Endothelial cell of umbilical vein (primary cell): ENCODE data around the gene COL26A1. TPM values are rescaled to one million over a fixed set of nuclear protein-coding genes. Genes with fewer than 3 reads are reported as not detected.
"Not testable (repeated sequence)": the region's sequence is repeated elsewhere in the genome, so short reads cannot be mapped to it uniquely, and the experiment has no call there.

Source experiments
- BruUV-seq: library from RNA; stranded (reverse); fragments of 400-500 nt; replicated peaks from 2 replicates; lab custom pipeline; 2021; lab: Mats Ljungman, UMichigan
- CTCF ChIA-PET: fragments of 300-600, 350-600 bp; sonication (Branson Sonifier 250); formaldehyde crosslinking; loops from one replicate; lab custom pipeline; 2021; ENCODE audit warnings: antibody characterized with exemption, inconsistent platforms; lab: Charles Lee
- POLR2A ChIA-PET: fragments of 300-600, 350-600 bp; sonication (Branson Sonifier 250); formaldehyde crosslinking; loops from one replicate; lab custom pipeline; 2021; ENCODE audit warnings: antibody characterized with exemption, inconsistent platforms; lab: Charles Lee
- DNase-seq: peaks from one replicate; pipeline ENCODE4 v3.0.0-alpha.2; 2011; ENCODE audit warnings: low read depth, low spot score
- FAIRE-seq: peaks from 2 replicates; lab custom pipeline; 2011; peaks lifted over from hg19 to GRCh38; lab: Jason Lieb, UNC
- H2AFZ ChIP-seq: 2 replicates; pipeline ENCODE4 v1.6.0; 2012; ENCODE audit warnings: low read depth, low read length, control low read depth, inconsistent platforms
- H3K27ac ChIP-seq: 2 replicates; pipeline ENCODE4 v1.5.1; 2011; ENCODE audit warnings: low read depth, mild to moderate bottlenecking, control low read depth, low read length, moderate library complexity; ENCODE audit not compliant: insufficient read depth
- H3K27me3 ChIP-seq, 2 experiments: 2 replicates each; pipeline versions ENCODE4 v1.6.0 to v1.6.1; 2011; ENCODE audit warnings: low read length in 2 of 2, mixed read lengths in 1 of 2; ENCODE audit not compliant: control insufficient read depth in 2 of 2, insufficient read depth in 2 of 2
- H3K36me3 ChIP-seq, 2 experiments: 2 replicates in 1 of 2; 3 replicates in 1 of 2; pipeline ENCODE4 v1.5.1; 2011; ENCODE audit warnings: low read length in 2 of 2, mild to moderate bottlenecking in 1 of 2, moderate library complexity in 1 of 2; ENCODE audit not compliant: control insufficient read depth in 2 of 2, insufficient read depth in 2 of 2; ENCODE audit errors: extremely low read depth in 1 of 2
- H3K4me1 ChIP-seq: 3 replicates; pipeline ENCODE4 v1.5.1; 2011; ENCODE audit warnings: mild to moderate bottlenecking, low read length; ENCODE audit not compliant: control insufficient read depth, insufficient read depth; ENCODE audit errors: extremely low read depth
- H3K4me2 ChIP-seq: 2 replicates; pipeline ENCODE4 v1.6.1; 2011; ENCODE audit warnings: low read length, control low read depth, mixed read lengths; ENCODE audit not compliant: insufficient read depth
- H3K4me3 ChIP-seq, 3 experiments: fragments of 200-600 bp in 1 of 3; sonication (generic), shearing (Covaris generic) in 1 of 3; replicated peaks in 1 of 3; 2 replicates each; pipeline ENCODE4 v1.5.1; 2011 to 2016; ENCODE audit warnings: control low read depth in 3 of 3, low read length in 3 of 3, mild to moderate bottlenecking in 2 of 3, inconsistent platforms in 1 of 3, low read depth in 1 of 3, moderate library complexity in 1 of 3; ENCODE audit not compliant: insufficient read depth in 1 of 3
- H3K79me2 ChIP-seq: 2 replicates; pipeline ENCODE4 v1.6.0; 2012; ENCODE audit warnings: low read length, inconsistent platforms; ENCODE audit not compliant: control insufficient read depth, insufficient read depth
- H3K9ac ChIP-seq: replicated peaks from 2 replicates; pipeline ENCODE3; 2011; ENCODE audit warnings: low read length, control low read depth; ENCODE audit not compliant: insufficient read depth; ENCODE audit errors: extremely low read depth
- H3K9me1 ChIP-seq: replicated peaks from 3 replicates; pipeline ENCODE4 v1.6.0; 2011; ENCODE audit warnings: mild to moderate bottlenecking, low read length; ENCODE audit not compliant: control insufficient read depth, insufficient read depth; ENCODE audit errors: extremely low read depth
- H3K9me3 ChIP-seq: replicated peaks from 2 replicates; pipeline ENCODE4 v1.5.1; 2012; ENCODE audit warnings: low read length, inconsistent platforms; ENCODE audit not compliant: control insufficient read depth, insufficient read depth
- H4K20me1 ChIP-seq: replicated peaks from 2 replicates; pipeline ENCODE3; 2011; ENCODE audit warnings: mild to moderate bottlenecking, low read length; ENCODE audit not compliant: control insufficient read depth, insufficient read depth; ENCODE audit errors: extremely low read depth
- EZH2 ChIP-seq: IDR thresholded peaks from 2 replicates; pipeline ENCODE4 v1.6.1; 2012; ENCODE audit warnings: borderline replicate concordance, low read depth, mild to moderate bottlenecking, moderate library complexity, low read length, inconsistent platforms; ENCODE audit not compliant: severe bottlenecking
- FOS ChIP-seq: IDR thresholded peaks from 2 replicates; pipeline ENCODE4 v1.6.1; 2011; ENCODE audit warnings: mild to moderate bottlenecking, low read length, moderate library complexity, borderline replicate concordance; ENCODE audit not compliant: insufficient read depth
- GATA2 ChIP-seq: IDR thresholded peaks from 2 replicates; pipeline ENCODE4 v1.7.0; 2011; ENCODE audit warnings: low read depth, mild to moderate bottlenecking, moderate library complexity, mixed read lengths, low read length; ENCODE audit not compliant: insufficient read length, insufficient read depth
- JUN ChIP-seq: IDR thresholded peaks from 2 replicates; pipeline ENCODE4 v1.6.1; 2011; ENCODE audit warnings: borderline replicate concordance, low read depth; ENCODE audit not compliant: insufficient read length, insufficient read depth
- MYC ChIP-seq: IDR thresholded peaks from one replicate; pipeline ENCODE4 v1.6.1; 2011; ENCODE audit warnings: mild to moderate bottlenecking, low read depth, low read length
- POLR2A ChIP-seq: IDR thresholded peaks from 2 replicates; pipeline ENCODE4 v1.6.1; 2012; ENCODE audit warnings: low read depth, mild to moderate bottlenecking, control low read depth, low read length
- POLR2AphosphoS5 ChIP-seq: IDR thresholded peaks from 2 replicates; pipeline ENCODE4 v1.6.1; 2012; ENCODE audit warnings: low read depth, mild to moderate bottlenecking, control low read depth, low read length, moderate library complexity; ENCODE audit not compliant: insufficient read depth
- dilution Hi-C: fragments of 300-500 bp; cut with MboI; formaldehyde crosslinking; loops from one replicate; pipeline ENCODE4 v1.15.0; 2019; ENCODE audit warnings: low sequenced_read_pairs; ENCODE audit not compliant: extremely low pct_ligation_motif_present
- intact Hi-C: fragments of 100-400 bp; cut with micrococcal nuclease; formaldehyde crosslinking; loops from one replicate; pipeline ENCODE4 v1.10.0; 2022
- polyA plus RNA-seq, 4 experiments: library from polyadenylated mRNA; depleted of rRNA in 3 of 4; stranded (reverse) in 3 of 4; unstranded in 1 of 4; fragments of >200 nt; gene quantifications; 2 replicates each; pipeline versions ENCODE4 v1.2.1 to v1.2.3, GENCODE V29; 2011 to 2012; ENCODE audit warnings: missing spikeins in 1 of 4
- total RNA-seq: library from RNA; stranded (reverse); gene quantifications from 2 replicates; pipeline ENCODE4 v1.2.3, GENCODE V29; 2021
- TF ChIP-seq, protein P1 (sequence below), 2 donors: IDR thresholded peaks; 1 replicate in 1 of 2; 2 replicates in 1 of 2; pipeline ENCODE4 v1.5.1; 2011; ENCODE audit warnings: low read length in 2 of 2, mild to moderate bottlenecking in 2 of 2, moderate library complexity in 2 of 2, control low read depth in 1 of 2, inconsistent platforms in 1 of 2, low read depth in 1 of 2; ENCODE audit not compliant: insufficient read depth in 1 of 2; ENCODE audit errors: extremely low read depth in 1 of 2
- TF ChIP-seq, protein P2 (sequence below): IDR thresholded peaks from 2 replicates; pipeline ENCODE4 v1.6.1; 2011; ENCODE audit not compliant: insufficient read depth, insufficient read length

Gene COL26A1
- total and polyA plus RNA-seq, 2 donors (not counting 3 experiments of a cell fraction or from before 2014, with no cell fraction given) = not detected

- DNase-seq (no peak), FAIRE-seq (no peak)
- dilution Hi-C loops = no loop called here
- H3K4me3 ChIP-seq = no peak overlapping the region
- BruUV-seq = no TSS peak
- no peak overlapping the region for H3K9ac ChIP-seq
- H3K27ac ChIP-seq = no peak overlapping the region
- no peaks in the 10 kb centered on the region for H3K36me3 ChIP-seq
- no peaks in the 10 kb centered on the region for H3K9me3 ChIP-seq
- H4K20me1 ChIP-seq = no peaks in the 10 kb centered on the region
- peaks cover 0 to 2% of the 10 kb centered on the region in 2 experiments for H3K27me3 ChIP-seq
- H3K79me2 ChIP-seq = no peaks in the 10 kb centered on the region
- POLR2A ChIA-PET = no interaction called here
- H3K4me1 ChIP-seq = no peaks in the 10 kb centered on the region
- no peak overlapping the region for H3K4me2 ChIP-seq
- no peaks in the 10 kb centered on the region for H3K9me1 ChIP-seq
- no peak for TF ChIP-seq POLR2AphosphoS5
- TF ChIP-seq FOS = no peak
- TF ChIP-seq, protein P1, sequence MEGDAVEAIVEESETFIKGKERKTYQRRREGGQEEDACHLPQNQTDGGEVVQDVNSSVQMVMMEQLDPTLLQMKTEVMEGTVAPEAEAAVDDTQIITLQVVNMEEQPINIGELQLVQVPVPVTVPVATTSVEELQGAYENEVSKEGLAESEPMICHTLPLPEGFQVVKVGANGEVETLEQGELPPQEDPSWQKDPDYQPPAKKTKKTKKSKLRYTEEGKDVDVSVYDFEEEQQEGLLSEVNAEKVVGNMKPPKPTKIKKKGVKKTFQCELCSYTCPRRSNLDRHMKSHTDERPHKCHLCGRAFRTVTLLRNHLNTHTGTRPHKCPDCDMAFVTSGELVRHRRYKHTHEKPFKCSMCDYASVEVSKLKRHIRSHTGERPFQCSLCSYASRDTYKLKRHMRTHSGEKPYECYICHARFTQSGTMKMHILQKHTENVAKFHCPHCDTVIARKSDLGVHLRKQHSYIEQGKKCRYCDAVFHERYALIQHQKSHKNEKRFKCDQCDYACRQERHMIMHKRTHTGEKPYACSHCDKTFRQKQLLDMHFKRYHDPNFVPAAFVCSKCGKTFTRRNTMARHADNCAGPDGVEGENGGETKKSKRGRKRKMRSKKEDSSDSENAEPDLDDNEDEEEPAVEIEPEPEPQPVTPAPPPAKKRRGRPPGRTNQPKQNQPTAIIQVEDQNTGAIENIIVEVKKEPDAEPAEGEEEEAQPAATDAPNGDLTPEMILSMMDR (IDR thresholded peaks at IDR 0.05; ENCODE audit: extremely low read depth in 1 of 2, insufficient read depth in 1 of 2, low read depth in 1 of 2, low read length in 2 of 2) = no peak
- no peak for TF ChIP-seq EZH2
- TF ChIP-seq POLR2A = no peak
- TF ChIP-seq, protein P2, sequence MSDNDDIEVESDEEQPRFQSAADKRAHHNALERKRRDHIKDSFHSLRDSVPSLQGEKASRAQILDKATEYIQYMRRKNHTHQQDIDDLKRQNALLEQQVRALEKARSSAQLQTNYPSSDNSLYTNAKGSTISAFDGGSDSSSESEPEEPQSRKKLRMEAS = no peak
- TF ChIP-seq MYC = no peak
- no peak for TF ChIP-seq JUN
- no peak for TF ChIP-seq GATA2
- CTCF ChIA-PET = no interaction called here
- intact Hi-C loops = no loop called here
- no peak overlapping the region for H2AFZ ChIP-seq
These were observed 71.0 kb downstream of the COL26A1 start for GRCh38 chr7:101433688-101434087.

- H3K9me1 ChIP-seq, CTCF ChIA-PET, H3K4me1 ChIP-seq, H3K9ac ChIP-seq, H3K79me2 ChIP-seq, POLR2A ChIA-PET, H3K4me3 ChIP-seq, H3K27ac ChIP-seq, H3K36me3 ChIP-seq, DNase-seq, H3K9me3 ChIP-seq, FAIRE-seq, H4K20me1 ChIP-seq, H3K27me3 ChIP-seq, dilution Hi-C loops, intact Hi-C loops, BruUV-seq, H3K4me2 ChIP-seq, H2AFZ ChIP-seq: not testable (repeated sequence)
These were observed 71.5 kb downstream of the COL26A1 start for GRCh38 chr7:101434155-101434554.
